HEK293 (cell line): ENCODE measurements around the gene CERKL.

Experiments
- CTCF ChIA-PET: fragments of 350-600 bp; formaldehyde crosslinking; extraction: SDS; loops from one replicate; lab custom pipeline; 2021; ENCODE audit warnings: antibody characterized with exemption; lab: Yijun Ruan, JAX
- POLR2A ChIA-PET: fragments of 300-600 bp; formaldehyde crosslinking; extraction: SDS; loops from one replicate; lab custom pipeline; 2020; ENCODE audit warnings: antibody characterized with exemption, inconsistent platforms; lab: Yijun Ruan, JAX
- H3K27ac ChIP-seq: fragments of 200-500 bp; sonication (Bioruptor generic); 2 replicates; pipeline ENCODE4 v1.5.1; 2014; ENCODE audit warnings: low read depth, low read length, control low read depth, inconsistent platforms; ENCODE audit errors: extremely low read depth
- H3K36me3 ChIP-seq, 2 experiments: fragments of 200-500 bp in 1 of 2; sonication (Bioruptor generic) in 1 of 2; 1 replicate in 1 of 2; 2 replicates in 1 of 2; pipeline ENCODE4 v1.5.1; 2014 to 2017; ENCODE audit warnings: inconsistent platforms in 2 of 2, low read length in 2 of 2; ENCODE audit not compliant: control insufficient read depth in 2 of 2, insufficient read depth in 1 of 2
- H3K4me1 ChIP-seq: fragments of 200-500 bp; sonication (Bioruptor generic); 2 replicates; pipeline ENCODE4 v1.5.1; 2014; ENCODE audit warnings: mild to moderate bottlenecking, low read length, inconsistent platforms; ENCODE audit not compliant: control insufficient read depth, insufficient read depth
- H3K4me3 ChIP-seq: 2 replicates; pipeline ENCODE4 v1.5.1; 2011; ENCODE audit warnings: low read depth, mild to moderate bottlenecking, control low read depth, low read length, moderate library complexity
- H3K9me3 ChIP-seq: fragments of 200-500 bp; sonication (Bioruptor generic); 2 replicates; pipeline ENCODE4 v1.5.1; 2014; ENCODE audit warnings: low read depth, low read length, inconsistent platforms; ENCODE audit not compliant: control insufficient read depth, insufficient read depth
- HOXA7 ChIP-seq: sonication (generic); formaldehyde crosslinking; IDR thresholded peaks from 2 replicates; pipeline ENCODE4 v1.8.1; 2022; ENCODE audit warnings: missing genetic modification reagents, borderline replicate concordance
- KLF8 ChIP-seq: fragments of 450-650 bp; formaldehyde crosslinking; IDR thresholded peaks from 2 replicates; pipeline ENCODE4 v1.5.1; 2016; ENCODE audit warnings: missing biosample characterization, missing genetic modification characterization
- KLF9 ChIP-seq: fragments of 450-650 bp; formaldehyde crosslinking; IDR thresholded peaks from 2 replicates; pipeline ENCODE4 v1.5.1; 2016; ENCODE audit warnings: missing biosample characterization, missing genetic modification characterization, low read depth
- TRIM28 ChIP-seq: IDR thresholded peaks from 2 replicates; pipeline ENCODE4 v1.6.1; 2011; ENCODE audit warnings: low read length, control low read depth, borderline replicate concordance
- ZBTB21 ChIP-seq: fragments of 450-650 bp; formaldehyde crosslinking; IDR thresholded peaks from 2 replicates; pipeline ENCODE4 v1.5.1; 2017; ENCODE audit warnings: missing biosample characterization, missing genetic modification characterization
- ZBTB48 ChIP-seq: fragments of 450-650 bp; formaldehyde crosslinking; IDR thresholded peaks from 2 replicates; pipeline ENCODE4 v1.5.1; 2016; ENCODE audit warnings: missing biosample characterization, missing genetic modification characterization
- ZNF175 ChIP-seq: fragments of 450-650 bp; formaldehyde crosslinking; IDR thresholded peaks from 2 replicates; pipeline ENCODE4 v1.5.1; 2016; ENCODE audit warnings: missing biosample characterization, missing genetic modification characterization
- ZNF2 ChIP-seq: fragments of 450-650 bp; formaldehyde crosslinking; IDR thresholded peaks from 2 replicates; pipeline ENCODE4 v1.5.1; 2016; ENCODE audit warnings: missing biosample characterization, missing genetic modification characterization
- ZNF654 ChIP-seq: fragments of 450-650 bp; formaldehyde crosslinking; IDR thresholded peaks from 2 replicates; pipeline ENCODE4 v1.5.1; 2016; ENCODE audit warnings: low read depth, missing biosample characterization, missing genetic modification characterization
- ZNF677 ChIP-seq: fragments of 450-650 bp; IDR thresholded peaks from 2 replicates; pipeline ENCODE4 v1.5.0; 2018; ENCODE audit warnings: missing biosample characterization, mild to moderate bottlenecking, missing genetic modification characterization, moderate library complexity
- ZNF837 ChIP-seq: fragments of 450-650 bp; formaldehyde crosslinking; IDR thresholded peaks from 2 replicates; pipeline ENCODE4 v1.5.1; 2016; ENCODE audit warnings: missing biosample characterization, missing genetic modification characterization
- TF ChIP-seq, protein P1 (sequence below): fragments of 450-650 bp; formaldehyde crosslinking; IDR thresholded peaks from 2 replicates; pipeline ENCODE4 v1.5.1; 2016; ENCODE audit warnings: missing biosample characterization, missing genetic modification characterization
- TF ChIP-seq, protein P2 (sequence below): fragments of 450-650 bp; formaldehyde crosslinking; IDR thresholded peaks from 2 replicates; pipeline ENCODE4 v1.5.1; 2016; ENCODE audit warnings: missing biosample characterization, missing genetic modification characterization
- TF ChIP-seq, protein P3 (sequence below): fragments of 450-650 bp; formaldehyde crosslinking; IDR thresholded peaks from 2 replicates; pipeline ENCODE4 v1.5.1; 2017; ENCODE audit warnings: missing biosample characterization, missing genetic modification characterization
- TF ChIP-seq, protein P4 (sequence below): fragments of 450-650 bp; formaldehyde crosslinking; IDR thresholded peaks from 2 replicates; pipeline ENCODE4 v1.5.1; 2016; ENCODE audit warnings: missing biosample characterization, missing genetic modification characterization
- TF ChIP-seq, protein P5 (sequence below): fragments of 450-650 bp; formaldehyde crosslinking; IDR thresholded peaks from 2 replicates; pipeline ENCODE4 v1.5.1; 2016; ENCODE audit warnings: missing biosample characterization, missing genetic modification characterization, low read depth
- TF ChIP-seq, protein P6 (sequence below): fragments of 450-650 bp; formaldehyde crosslinking; IDR thresholded peaks from 2 replicates; pipeline ENCODE4 v1.5.1; 2016; ENCODE audit warnings: missing biosample characterization, missing genetic modification characterization, borderline replicate concordance

The CERKL gene

DNA sequence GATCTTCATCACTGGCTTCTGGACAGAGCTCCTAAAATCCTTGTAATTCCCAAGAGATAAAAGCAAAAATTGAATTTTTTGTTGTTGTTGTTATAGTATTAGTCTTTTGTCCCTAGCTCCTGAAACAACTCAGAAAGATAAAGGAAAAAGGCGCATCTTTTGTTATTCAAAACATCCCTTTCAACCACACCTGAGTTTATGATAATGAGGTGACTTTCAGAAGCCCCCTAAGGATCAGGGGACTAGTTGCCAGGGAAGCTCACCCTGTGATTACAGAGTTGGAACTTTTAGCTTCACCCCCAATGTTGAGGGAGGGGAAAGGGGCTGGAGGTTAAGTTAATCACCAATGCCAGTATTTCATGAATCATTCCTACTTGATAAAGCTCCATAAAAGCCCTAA lies 10.3 kb upstream of the CERKL start (continued):
- TF ChIP-seq, protein P1, sequence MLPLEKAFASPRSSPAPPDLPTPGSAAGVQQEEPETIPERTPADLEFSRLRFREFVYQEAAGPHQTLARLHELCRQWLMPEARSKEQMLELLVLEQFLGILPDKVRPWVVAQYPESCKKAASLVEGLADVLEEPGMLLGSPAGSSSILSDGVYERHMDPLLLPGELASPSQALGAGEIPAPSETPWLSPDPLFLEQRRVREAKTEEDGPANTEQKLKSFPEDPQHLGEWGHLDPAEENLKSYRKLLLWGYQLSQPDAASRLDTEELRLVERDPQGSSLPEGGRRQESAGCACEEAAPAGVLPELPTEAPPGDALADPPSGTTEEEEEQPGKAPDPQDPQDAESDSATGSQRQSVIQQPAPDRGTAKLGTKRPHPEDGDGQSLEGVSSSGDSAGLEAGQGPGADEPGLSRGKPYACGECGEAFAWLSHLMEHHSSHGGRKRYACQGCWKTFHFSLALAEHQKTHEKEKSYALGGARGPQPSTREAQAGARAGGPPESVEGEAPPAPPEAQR: no peak
- TF ChIP-seq, all 188 proteins: peak for 0

DNA sequence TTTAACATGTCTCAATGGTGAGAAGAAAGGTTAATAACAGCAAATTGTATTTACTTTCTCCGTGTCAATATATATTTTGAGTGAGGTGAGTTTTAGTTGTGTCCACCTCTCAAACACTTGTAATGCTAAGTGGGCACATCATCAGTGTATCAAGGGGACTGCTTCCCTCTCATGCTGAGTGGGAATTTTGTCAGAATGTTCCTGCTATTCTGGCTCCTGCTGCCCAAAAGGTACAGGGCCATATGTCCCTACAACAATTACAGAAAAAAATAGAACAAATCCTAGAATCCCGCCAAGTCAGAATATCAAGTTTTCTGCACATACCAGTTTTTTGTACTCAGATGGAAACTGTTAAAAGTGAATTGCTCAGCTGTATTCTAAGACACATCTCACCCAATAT lies 5.4 kb upstream of the CERKL start:
- POLR2A ChIA-PET: no interaction called here
- CTCF ChIA-PET: interaction anchor here (0.5 to 1.4 kb wide), 3 partner anchors 16 to 908 kb away, joined by 3 to 4 read pairs (median 3); no protein-coding TSS in a partner anchor
- no peaks in the 10 kb centered on the region for H3K36me3 ChIP-seq
- H3K4me3 ChIP-seq: no peak overlapping the region
- no peak overlapping the region for H3K27ac ChIP-seq
- no peaks in the 10 kb centered on the region; the same call in 1 of the 2 replicates for H3K4me1 ChIP-seq
- no peaks in the 10 kb centered on the region for H3K9me3 ChIP-seq
- TF ChIP-seq, protein P2, sequence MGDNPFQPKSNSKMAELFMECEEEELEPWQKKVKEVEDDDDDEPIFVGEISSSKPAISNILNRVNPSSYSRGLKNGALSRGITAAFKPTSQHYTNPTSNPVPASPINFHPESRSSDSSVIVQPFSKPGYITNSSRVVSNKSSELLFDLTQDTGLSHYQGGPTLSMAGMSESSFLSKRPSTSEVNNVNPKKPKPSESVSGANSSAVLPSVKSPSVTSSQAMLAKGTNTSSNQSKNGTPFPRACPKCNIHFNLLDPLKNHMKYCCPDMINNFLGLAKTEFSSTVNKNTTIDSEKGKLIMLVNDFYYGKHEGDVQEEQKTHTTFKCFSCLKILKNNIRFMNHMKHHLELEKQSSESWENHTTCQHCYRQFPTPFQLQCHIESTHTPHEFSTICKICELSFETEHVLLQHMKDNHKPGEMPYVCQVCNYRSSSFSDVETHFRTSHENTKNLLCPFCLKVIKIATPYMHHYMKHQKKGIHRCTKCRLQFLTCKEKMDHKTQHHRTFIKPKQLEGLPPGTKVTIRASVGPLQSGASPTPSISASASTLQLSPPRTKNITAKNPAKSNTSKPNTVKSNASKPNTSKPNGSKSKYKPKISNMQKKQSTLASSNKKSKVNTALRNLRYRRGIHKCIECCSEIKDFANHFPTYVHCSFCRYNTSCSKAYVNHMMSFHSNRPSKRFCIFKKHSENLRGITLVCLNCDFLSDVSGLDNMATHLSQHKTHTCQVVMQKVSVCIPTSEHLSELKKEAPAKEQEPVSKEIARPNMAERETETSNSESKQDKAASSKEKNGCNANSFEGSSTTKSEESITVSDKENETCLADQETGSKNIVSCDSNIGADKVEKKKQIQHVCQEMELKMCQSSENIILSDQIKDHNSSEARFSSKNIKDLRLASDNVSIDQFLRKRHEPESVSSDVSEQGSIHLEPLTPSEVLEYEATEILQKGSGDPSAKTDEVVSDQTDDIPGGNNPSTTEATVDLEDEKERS (tag by site-specific recombination): no peak
- TF ChIP-seq, protein P3, sequence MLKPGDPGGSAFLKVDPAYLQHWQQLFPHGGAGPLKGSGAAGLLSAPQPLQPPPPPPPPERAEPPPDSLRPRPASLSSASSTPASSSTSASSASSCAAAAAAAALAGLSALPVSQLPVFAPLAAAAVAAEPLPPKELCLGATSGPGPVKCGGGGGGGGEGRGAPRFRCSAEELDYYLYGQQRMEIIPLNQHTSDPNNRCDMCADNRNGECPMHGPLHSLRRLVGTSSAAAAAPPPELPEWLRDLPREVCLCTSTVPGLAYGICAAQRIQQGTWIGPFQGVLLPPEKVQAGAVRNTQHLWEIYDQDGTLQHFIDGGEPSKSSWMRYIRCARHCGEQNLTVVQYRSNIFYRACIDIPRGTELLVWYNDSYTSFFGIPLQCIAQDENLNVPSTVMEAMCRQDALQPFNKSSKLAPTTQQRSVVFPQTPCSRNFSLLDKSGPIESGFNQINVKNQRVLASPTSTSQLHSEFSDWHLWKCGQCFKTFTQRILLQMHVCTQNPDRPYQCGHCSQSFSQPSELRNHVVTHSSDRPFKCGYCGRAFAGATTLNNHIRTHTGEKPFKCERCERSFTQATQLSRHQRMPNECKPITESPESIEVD (tag by site-specific recombination): no peak
- TF ChIP-seq ZNF677 (tag by site-specific recombination) (no peak), TRIM28 (no peak), HOXA7 (CRISPR knock-in tag) (no peak), ZBTB21 (tag by site-specific recombination) (no peak), ZNF654 (tag by site-specific recombination) (no peak), ZBTB48 (tag by site-specific recombination) (no peak), KLF8 (tag by site-specific recombination) (no peak), ZNF175 (no peak), ZNF837 (tag by site-specific recombination) (no peak), ZNF2 (no peak), KLF9 (tag by site-specific recombination) (no peak)
- TF ChIP-seq, protein P4, sequence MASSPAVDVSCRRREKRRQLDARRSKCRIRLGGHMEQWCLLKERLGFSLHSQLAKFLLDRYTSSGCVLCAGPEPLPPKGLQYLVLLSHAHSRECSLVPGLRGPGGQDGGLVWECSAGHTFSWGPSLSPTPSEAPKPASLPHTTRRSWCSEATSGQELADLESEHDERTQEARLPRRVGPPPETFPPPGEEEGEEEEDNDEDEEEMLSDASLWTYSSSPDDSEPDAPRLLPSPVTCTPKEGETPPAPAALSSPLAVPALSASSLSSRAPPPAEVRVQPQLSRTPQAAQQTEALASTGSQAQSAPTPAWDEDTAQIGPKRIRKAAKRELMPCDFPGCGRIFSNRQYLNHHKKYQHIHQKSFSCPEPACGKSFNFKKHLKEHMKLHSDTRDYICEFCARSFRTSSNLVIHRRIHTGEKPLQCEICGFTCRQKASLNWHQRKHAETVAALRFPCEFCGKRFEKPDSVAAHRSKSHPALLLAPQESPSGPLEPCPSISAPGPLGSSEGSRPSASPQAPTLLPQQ (tag by site-specific recombination): no peak
- TF ChIP-seq, protein P5, sequence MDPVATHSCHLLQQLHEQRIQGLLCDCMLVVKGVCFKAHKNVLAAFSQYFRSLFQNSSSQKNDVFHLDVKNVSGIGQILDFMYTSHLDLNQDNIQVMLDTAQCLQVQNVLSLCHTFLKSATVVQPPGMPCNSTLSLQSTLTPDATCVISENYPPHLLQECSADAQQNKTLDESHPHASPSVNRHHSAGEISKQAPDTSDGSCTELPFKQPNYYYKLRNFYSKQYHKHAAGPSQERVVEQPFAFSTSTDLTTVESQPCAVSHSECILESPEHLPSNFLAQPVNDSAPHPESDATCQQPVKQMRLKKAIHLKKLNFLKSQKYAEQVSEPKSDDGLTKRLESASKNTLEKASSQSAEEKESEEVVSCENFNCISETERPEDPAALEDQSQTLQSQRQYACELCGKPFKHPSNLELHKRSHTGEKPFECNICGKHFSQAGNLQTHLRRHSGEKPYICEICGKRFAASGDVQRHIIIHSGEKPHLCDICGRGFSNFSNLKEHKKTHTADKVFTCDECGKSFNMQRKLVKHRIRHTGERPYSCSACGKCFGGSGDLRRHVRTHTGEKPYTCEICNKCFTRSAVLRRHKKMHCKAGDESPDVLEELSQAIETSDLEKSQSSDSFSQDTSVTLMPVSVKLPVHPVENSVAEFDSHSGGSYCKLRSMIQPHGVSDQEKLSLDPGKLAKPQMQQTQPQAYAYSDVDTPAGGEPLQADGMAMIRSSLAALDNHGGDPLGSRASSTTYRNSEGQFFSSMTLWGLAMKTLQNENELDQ: no peak
- TF ChIP-seq, protein P6, sequence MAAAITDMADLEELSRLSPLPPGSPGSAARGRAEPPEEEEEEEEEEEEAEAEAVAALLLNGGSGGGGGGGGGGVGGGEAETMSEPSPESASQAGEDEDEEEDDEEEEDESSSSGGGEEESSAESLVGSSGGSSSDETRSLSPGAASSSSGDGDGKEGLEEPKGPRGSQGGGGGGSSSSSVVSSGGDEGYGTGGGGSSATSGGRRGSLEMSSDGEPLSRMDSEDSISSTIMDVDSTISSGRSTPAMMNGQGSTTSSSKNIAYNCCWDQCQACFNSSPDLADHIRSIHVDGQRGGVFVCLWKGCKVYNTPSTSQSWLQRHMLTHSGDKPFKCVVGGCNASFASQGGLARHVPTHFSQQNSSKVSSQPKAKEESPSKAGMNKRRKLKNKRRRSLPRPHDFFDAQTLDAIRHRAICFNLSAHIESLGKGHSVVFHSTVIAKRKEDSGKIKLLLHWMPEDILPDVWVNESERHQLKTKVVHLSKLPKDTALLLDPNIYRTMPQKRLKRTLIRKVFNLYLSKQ (tag by site-specific recombination): no peak
